ENCODE data around the gene TSEN15. TPM values are rescaled to one million over a fixed set of nuclear protein-coding genes. Genes with fewer than 3 reads are reported as not detected.

TSEN15 gene
- total and polyA plus RNA-seq, 2 of the 8 experiments (the other 6 are each of a cell fraction or from before 2014, with no cell fraction given) = 23.4 to 31.4 TPM

GRCh38 chr1:184037849-184038591 lies 13.5 kb upstream of the TSEN15 start (continued):
- no peak for TF ChIP-seq CHD7 (IDR thresholded peaks at IDR 0.05; ENCODE audit: insufficient replicate concordance, low read length)
- no peak for TF ChIP-seq HDAC6 (IDR thresholded peaks at IDR 0.05; ENCODE audit: low read depth, low read length)
- no peak for TF ChIP-seq SAP30 (IDR thresholded peaks at IDR 0.05; ENCODE audit: insufficient read depth, insufficient replicate concordance, low read length)
- no peak for TF ChIP-seq TEAD4 (IDR thresholded peaks at IDR 0.05; ENCODE audit: low read depth, low read length)
- no peak for TF ChIP-seq SP2 (IDR thresholded peaks at IDR 0.05; ENCODE audit: low read length)

All from H1 (cell line).